Activated T-cell treated with anti-CD3 and anti-CD28 coated beads for 24 hours (primary cell): ENCODE data around the gene MAST3.

Experiments
- DNase-seq: peaks from one replicate; pipeline ENCODE4 v3.0.0-alpha.2; 2020; ENCODE audit warnings: low read depth

Gene MAST3

GRCh38 chr19:18112989-18113478 is 15.5 kb downstream of the MAST3 start:
- peak; percentile 72 for DNase-seq

- DNase-seq: no peak
Observed at GRCh38 chr19:18113827-18114226, 16.2 kb downstream of the MAST3 start.

GRCh38 chr19:18114483-18114882 is 16.9 kb downstream of the MAST3 start:
- no peak for DNase-seq

GRCh38 chr19:18117364-18117691 is 19.8 kb downstream of the MAST3 start:
- no peak for DNase-seq

GRCh38 chr19:18117692-18118378 is 20.3 kb downstream of the MAST3 start:
- DNase-seq: peak; percentile 91

GRCh38 chr19:18118420-18119012 is 20.9 kb downstream of the MAST3 start:
- no peak for DNase-seq

GRCh38 chr19:18119013-18119716 is 21.6 kb downstream of the MAST3 start:
- no peak for DNase-seq

- DNase-seq: no peak
Observed at GRCh38 chr19:18119717-18120105, 22.1 kb downstream of the MAST3 start.

- DNase-seq: no peak
Observed at GRCh38 chr19:18120127-18120526, 22.5 kb downstream of the MAST3 start.

GRCh38 chr19:18121166-18121565 is 23.6 kb downstream of the MAST3 start:
- DNase-seq: no peak

GRCh38 chr19:18122424-18122823 is 24.8 kb downstream of the MAST3 start:
- no peak for DNase-seq

GRCh38 chr19:18122860-18123795 is 25.6 kb downstream of the MAST3 start:
- DNase-seq: no peak

- no peak for DNase-seq
Observed at GRCh38 chr19:18123819-18124218, 26.2 kb downstream of the MAST3 start.

GRCh38 chr19:18126097-18126496 is 28.5 kb downstream of the MAST3 start:
- no peak for DNase-seq

GRCh38 chr19:18128044-18128443 is 30.5 kb downstream of the MAST3 start:
- no peak for DNase-seq

GRCh38 chr19:18128805-18129204 is 31.2 kb downstream of the MAST3 start:
- DNase-seq: no peak

- DNase-seq: no peak
Observed at GRCh38 chr19:18130523-18131242, 33.1 kb downstream of the MAST3 start.

GRCh38 chr19:18131841-18132596 is 34.4 kb downstream of the MAST3 start:
- no peak for DNase-seq

GRCh38 chr19:18135712-18136584 is 38.4 kb downstream of the MAST3 start:
- DNase-seq: no peak

GRCh38 chr19:18137242-18137641 is 39.7 kb downstream of the MAST3 start:
- no peak for DNase-seq
